OCI-LY1 (cell line): ENCODE results near the gene UBE2D1.
"Not testable (repeated sequence)": the region's sequence is repeated elsewhere in the genome, so short reads cannot be mapped to it uniquely, and the experiment has no call there.

Source experiments
- H2AFZ ChIP-seq: fragments of 200-600 bp; sonication (generic), shearing (Covaris generic); 2 replicates; pipeline ENCODE4 v1.6.0; 2014; ENCODE audit warnings: antibody characterized with exemption, mild to moderate bottlenecking, low read length
- H3F3A ChIP-seq: fragments of 200-600 bp; sonication (generic), shearing (Covaris generic); 2 replicates; pipeline ENCODE4 v1.6.0; 2014; ENCODE audit warnings: mild to moderate bottlenecking, antibody characterized with exemption, low read length, moderate library complexity; ENCODE audit not compliant: insufficient read depth
- H3K27ac ChIP-seq: fragments of 200-600 bp; sonication (generic); 2 replicates; pipeline ENCODE4 v1.5.1; 2014; ENCODE audit warnings: low read length, mixed run types, mild to moderate bottlenecking, low read depth; ENCODE audit not compliant: poor library complexity, severe bottlenecking
- H3K27me3 ChIP-seq: fragments of 200-600 bp; sonication (generic); 2 replicates; pipeline ENCODE4 v1.6.0; 2014; ENCODE audit warnings: antibody characterized with exemption, mild to moderate bottlenecking, low read length, moderate library complexity; ENCODE audit not compliant: insufficient read depth
- H3K36me3 ChIP-seq: fragments of 200-600 bp; sonication (generic); 2 replicates; pipeline ENCODE4 v1.6.1; 2014; ENCODE audit warnings: mild to moderate bottlenecking, antibody characterized with exemption, low read length, moderate library complexity, mixed read lengths; ENCODE audit not compliant: insufficient read depth
- H3K4me1 ChIP-seq: fragments of 200-600 bp; sonication (generic); 2 replicates; pipeline ENCODE4 v1.5.1; 2014; ENCODE audit warnings: mild to moderate bottlenecking, low read length, moderate library complexity; ENCODE audit not compliant: insufficient read depth, severe bottlenecking
- H3K4me2 ChIP-seq: fragments of 200-600 bp; sonication (generic), shearing (Covaris generic); 2 replicates; pipeline ENCODE4 v1.6.1; 2014; ENCODE audit warnings: low read length
- H3K4me3 ChIP-seq: fragments of 200-600 bp; sonication (generic); 2 replicates; pipeline ENCODE4 v1.5.1; 2014; ENCODE audit warnings: low read length, low read depth, mild to moderate bottlenecking, mixed read lengths; ENCODE audit not compliant: poor library complexity, severe bottlenecking
- H3K79me2 ChIP-seq: fragments of 200-600 bp; shearing (Covaris generic); 2 replicates; pipeline ENCODE4 v1.6.1; 2016; ENCODE audit warnings: mixed run types, low read length, mixed read lengths; ENCODE audit not compliant: insufficient read depth
- H3K9ac ChIP-seq: fragments of 200-600 bp; sonication (generic), shearing (Covaris generic); 2 replicates; pipeline ENCODE4 v1.6.1; 2014; ENCODE audit warnings: mild to moderate bottlenecking, low read length, mixed read lengths
- H3K9me2 ChIP-seq: fragments of 200-600 bp; sonication (generic), shearing (Covaris generic); 2 replicates; pipeline ENCODE4 v1.6.1; 2014; ENCODE audit warnings: low read depth, mild to moderate bottlenecking, low read length, mixed read lengths
- H3K9me3 ChIP-seq: fragments of 200-600 bp; shearing (Covaris generic); 2 replicates; pipeline ENCODE4 v1.6.1; 2014; ENCODE audit warnings: low read length, mixed read lengths
- H4K20me1 ChIP-seq: fragments of 200-600 bp; sonication (generic), shearing (Covaris generic); 2 replicates; pipeline ENCODE4 v1.6.0; 2016; ENCODE audit warnings: mild to moderate bottlenecking, low read length; ENCODE audit not compliant: insufficient read depth
- CTCF ChIP-seq: fragments of 200-600 bp; sonication (generic), shearing (Covaris generic); IDR thresholded peaks from 2 replicates; pipeline ENCODE4 v1.5.1; 2017; ENCODE audit warnings: mild to moderate bottlenecking, antibody characterized with exemption, low read length, moderate library complexity, mixed read lengths
- EZH2 ChIP-seq: fragments of 200-600 bp; sonication (generic), shearing (Covaris generic); IDR thresholded peaks from 2 replicates; pipeline ENCODE4 v1.8.0; 2017; ENCODE audit warnings: borderline replicate concordance, mixed run types, mild to moderate bottlenecking, antibody characterized with exemption, low read length, moderate library complexity, mixed read lengths

Gene UBE2D1

GRCh38 chr10:58412502-58412961 lies 77.7 kb downstream of the UBE2D1 start:
- H3K4me2 ChIP-seq, result no peak overlapping the region
- no peak overlapping the region for H2AFZ ChIP-seq

DNA sequence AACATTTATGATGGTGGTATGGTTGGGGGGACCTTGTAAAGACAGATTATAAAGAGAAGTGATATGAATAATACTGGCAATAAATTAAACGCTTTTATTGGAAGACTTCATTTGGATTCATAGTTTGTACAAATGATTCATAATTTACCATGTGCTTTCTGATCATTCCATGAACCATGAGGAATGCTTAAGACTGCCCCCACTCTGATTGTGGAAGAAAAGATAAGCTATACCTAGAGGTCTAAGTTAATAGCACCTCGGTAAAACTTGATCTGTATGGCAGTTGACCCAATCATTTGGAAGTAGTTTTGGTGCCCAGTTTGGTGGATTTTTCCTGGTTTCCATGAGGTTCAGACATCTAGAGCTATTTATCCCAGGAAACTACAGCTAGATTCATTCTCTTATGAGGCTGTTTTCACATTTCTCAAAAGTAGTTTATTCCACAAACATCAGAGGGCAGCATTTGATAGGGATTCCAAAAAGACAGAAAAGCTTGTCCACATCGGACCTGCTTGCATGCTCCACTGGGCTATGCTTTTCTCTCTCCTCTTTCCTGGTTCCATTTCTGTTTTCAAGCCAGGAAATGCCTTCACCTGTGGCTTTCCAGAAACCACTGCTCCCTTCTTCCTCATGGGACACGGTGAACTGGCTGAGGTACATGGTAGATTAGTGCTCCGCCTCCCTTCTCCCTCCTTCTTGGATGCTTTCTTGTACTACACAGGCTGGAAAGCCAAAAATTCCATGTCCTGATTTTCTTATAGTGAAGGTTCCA lies 79.7 kb downstream of the UBE2D1 start:
- no peaks in the 10 kb centered on the region for H3K79me2 ChIP-seq
- no peaks in the 10 kb centered on the region for H4K20me1 ChIP-seq
- no peaks in the 10 kb centered on the region for H3K9me3 ChIP-seq
- no peaks in the 10 kb centered on the region for H3F3A ChIP-seq
- H3K9ac ChIP-seq, result no peak overlapping the region
- H3K9me2 ChIP-seq, result no peaks in the 10 kb centered on the region
- H3K36me3 ChIP-seq, result no peaks in the 10 kb centered on the region
- H2AFZ ChIP-seq, result no peak overlapping the region
- H3K4me1 ChIP-seq, result no peaks in the 10 kb centered on the region
- no peak overlapping the region for H3K4me3 ChIP-seq
- H3K27ac ChIP-seq, result no peak overlapping the region
- H3K27me3 ChIP-seq, result no peaks in the 10 kb centered on the region
- TF ChIP-seq CTCF (no peak; the same call in 1 of the 2 replicates), EZH2 (no peak)
- no peak overlapping the region for H3K4me2 ChIP-seq

More at GRCh38 chr10:58412502-58412961, 77.7 kb downstream of the UBE2D1 start:
- no peak for TF ChIP-seq EZH2
- no peak overlapping the region for H3K9ac ChIP-seq
- no peaks in the 10 kb centered on the region for H3K36me3 ChIP-seq
- H3K27ac ChIP-seq, result no peak overlapping the region
- no peak overlapping the region for H3K4me3 ChIP-seq
- H3K4me1 ChIP-seq, result no peaks in the 10 kb centered on the region
- no peaks in the 10 kb centered on the region for H3K9me2 ChIP-seq
- no peaks in the 10 kb centered on the region for H3K27me3 ChIP-seq
- no peaks in the 10 kb centered on the region for H3K9me3 ChIP-seq
- H3F3A ChIP-seq, result no peaks in the 10 kb centered on the region
- H3K79me2 ChIP-seq, result no peaks in the 10 kb centered on the region
- no peaks in the 10 kb centered on the region for H4K20me1 ChIP-seq

DNA sequence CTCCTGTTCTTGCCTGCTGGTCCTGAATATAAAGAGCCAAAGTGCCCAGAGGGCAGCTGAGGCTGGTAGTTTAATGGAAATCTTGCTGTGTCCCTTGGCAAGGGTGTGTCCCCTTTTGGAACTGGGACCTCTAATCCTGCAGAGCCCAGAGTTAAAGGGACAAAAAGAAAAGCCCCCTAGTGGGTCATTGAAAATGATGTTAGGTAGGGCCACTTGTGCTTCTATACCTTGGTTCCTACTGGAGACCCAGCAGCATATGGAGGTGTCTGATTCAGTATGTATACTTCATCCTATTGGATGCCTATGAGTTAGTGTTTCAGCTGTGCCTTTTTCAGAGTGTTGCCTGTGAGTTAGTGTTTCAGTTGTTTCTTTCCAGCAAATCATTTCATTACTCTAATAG lies 81.0 kb downstream of the UBE2D1 start:
- Histone ChIP-seq H3K27me3 (no peaks in the 10 kb centered on the region), H2AFZ (no peak overlapping the region), H3K9ac (no peak overlapping the region), H3K79me2 (no peaks in the 10 kb centered on the region), H4K20me1 (no peaks in the 10 kb centered on the region), H3K9me2 (no peaks in the 10 kb centered on the region), H3K4me3 (no peak overlapping the region), H3F3A (no peaks in the 10 kb centered on the region), H3K4me2 (no peak overlapping the region), H3K9me3 (no peaks in the 10 kb centered on the region), H3K27ac (no peak overlapping the region), H3K36me3 (no peaks in the 10 kb centered on the region), H3K4me1 (no peaks in the 10 kb centered on the region)
- no peak for TF ChIP-seq CTCF
- TF ChIP-seq EZH2, result no peak

DNA sequence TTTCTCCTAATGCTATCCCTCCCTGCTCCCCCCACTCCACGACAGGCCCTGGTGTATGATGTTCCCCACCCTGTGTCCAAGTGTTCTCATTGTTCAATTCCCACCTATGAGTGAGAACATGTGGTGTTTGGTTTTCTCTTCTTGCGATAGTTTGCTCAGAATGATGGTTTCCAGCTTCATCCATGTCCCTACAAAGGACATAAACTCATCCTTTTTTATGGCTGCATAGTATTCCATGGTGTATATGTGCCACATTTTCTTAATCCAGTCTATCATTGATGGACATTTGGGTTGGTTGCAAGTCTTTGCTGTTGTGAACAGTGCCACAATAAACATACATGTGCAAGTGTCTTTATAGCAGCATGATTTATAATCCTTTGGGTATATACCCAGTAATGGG lies 83.1 kb downstream of the UBE2D1 start:
- H3K79me2 ChIP-seq, H2AFZ ChIP-seq, H3K9ac ChIP-seq, H3K9me2 ChIP-seq, H3K4me1 ChIP-seq, H4K20me1 ChIP-seq, H3F3A ChIP-seq, H3K36me3 ChIP-seq, H3K4me3 ChIP-seq, H3K4me2 ChIP-seq, H3K9me3 ChIP-seq, H3K27me3 ChIP-seq, H3K27ac ChIP-seq: not testable (repeated sequence)
